Subcutaneous adipose tissue (tissue), 4 donors: ENCODE data around the gene TBC1D24. TPM values are rescaled to one million over a fixed set of nuclear protein-coding genes. Genes with fewer than 3 reads are reported as not detected.

Source experiments
- total RNA-seq, 4 donors: library from RNA; depleted of rRNA; stranded (reverse); fragments of >200 nt; gene quantifications; one replicate each; pipeline ENCODE4 v1.1.0, GENCODE V29; 2016
- TF ChIP-seq, protein P1 (sequence below): fragments of 450-650 bp; IDR thresholded peaks from one replicate; pipeline ENCODE4 v1.5.1; 2016; ENCODE audit warnings: low read depth, mild to moderate bottlenecking, control low read depth, antibody characterized with exemption, moderate library complexity

Gene TBC1D24
- total RNA-seq, 4 donors from 2014 or later: 7.0 to 30.1 (median 8.1) TPM

- TF ChIP-seq, protein P1, sequence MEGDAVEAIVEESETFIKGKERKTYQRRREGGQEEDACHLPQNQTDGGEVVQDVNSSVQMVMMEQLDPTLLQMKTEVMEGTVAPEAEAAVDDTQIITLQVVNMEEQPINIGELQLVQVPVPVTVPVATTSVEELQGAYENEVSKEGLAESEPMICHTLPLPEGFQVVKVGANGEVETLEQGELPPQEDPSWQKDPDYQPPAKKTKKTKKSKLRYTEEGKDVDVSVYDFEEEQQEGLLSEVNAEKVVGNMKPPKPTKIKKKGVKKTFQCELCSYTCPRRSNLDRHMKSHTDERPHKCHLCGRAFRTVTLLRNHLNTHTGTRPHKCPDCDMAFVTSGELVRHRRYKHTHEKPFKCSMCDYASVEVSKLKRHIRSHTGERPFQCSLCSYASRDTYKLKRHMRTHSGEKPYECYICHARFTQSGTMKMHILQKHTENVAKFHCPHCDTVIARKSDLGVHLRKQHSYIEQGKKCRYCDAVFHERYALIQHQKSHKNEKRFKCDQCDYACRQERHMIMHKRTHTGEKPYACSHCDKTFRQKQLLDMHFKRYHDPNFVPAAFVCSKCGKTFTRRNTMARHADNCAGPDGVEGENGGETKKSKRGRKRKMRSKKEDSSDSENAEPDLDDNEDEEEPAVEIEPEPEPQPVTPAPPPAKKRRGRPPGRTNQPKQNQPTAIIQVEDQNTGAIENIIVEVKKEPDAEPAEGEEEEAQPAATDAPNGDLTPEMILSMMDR: no peak
Measured at GRCh38 chr16:2514333-2515179, 39.6 kb downstream of the TBC1D24 start.

DNA sequence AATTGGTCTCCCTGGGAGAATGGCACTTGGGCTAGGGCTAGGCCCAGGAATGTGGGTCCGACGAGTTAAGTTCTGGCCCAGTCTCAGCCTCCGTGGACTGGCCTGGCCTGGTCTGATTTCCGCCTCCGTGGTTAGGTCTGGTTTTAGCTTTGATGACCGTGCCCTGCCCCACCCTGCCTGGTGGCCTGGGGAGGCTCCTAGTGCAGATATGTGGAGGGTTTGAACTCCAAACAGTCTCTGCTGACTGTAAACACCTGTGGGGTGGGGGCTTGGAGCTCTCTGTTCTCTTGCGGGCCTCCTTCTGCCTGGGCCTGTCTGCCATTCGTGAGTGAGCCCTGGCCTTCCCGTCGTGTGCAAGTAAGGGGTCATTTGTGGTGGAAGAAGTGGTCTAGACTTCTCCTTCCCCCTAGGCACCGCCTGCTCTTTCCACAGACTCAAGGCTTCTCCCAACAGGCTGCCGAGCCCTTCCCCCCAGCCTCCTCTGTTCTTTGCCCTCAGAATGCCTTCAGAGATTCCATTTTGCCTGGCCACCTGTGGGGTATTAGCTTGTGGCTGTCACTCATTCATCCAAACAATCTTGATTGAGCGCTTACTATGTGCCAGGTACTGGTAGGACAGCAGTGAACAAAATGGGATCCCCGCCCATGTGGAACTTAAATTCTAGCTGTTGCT is 40.4 kb downstream of the TBC1D24 start:
- TF ChIP-seq, protein P1: no peak

GRCh38 chr16:2516391-2517240 is 41.7 kb downstream of the TBC1D24 start:
- TF ChIP-seq, protein P1: no peak

- TF ChIP-seq, protein P1: no peak
Measured at GRCh38 chr16:2517954-2518605, 43.2 kb downstream of the TBC1D24 start.

DNA sequence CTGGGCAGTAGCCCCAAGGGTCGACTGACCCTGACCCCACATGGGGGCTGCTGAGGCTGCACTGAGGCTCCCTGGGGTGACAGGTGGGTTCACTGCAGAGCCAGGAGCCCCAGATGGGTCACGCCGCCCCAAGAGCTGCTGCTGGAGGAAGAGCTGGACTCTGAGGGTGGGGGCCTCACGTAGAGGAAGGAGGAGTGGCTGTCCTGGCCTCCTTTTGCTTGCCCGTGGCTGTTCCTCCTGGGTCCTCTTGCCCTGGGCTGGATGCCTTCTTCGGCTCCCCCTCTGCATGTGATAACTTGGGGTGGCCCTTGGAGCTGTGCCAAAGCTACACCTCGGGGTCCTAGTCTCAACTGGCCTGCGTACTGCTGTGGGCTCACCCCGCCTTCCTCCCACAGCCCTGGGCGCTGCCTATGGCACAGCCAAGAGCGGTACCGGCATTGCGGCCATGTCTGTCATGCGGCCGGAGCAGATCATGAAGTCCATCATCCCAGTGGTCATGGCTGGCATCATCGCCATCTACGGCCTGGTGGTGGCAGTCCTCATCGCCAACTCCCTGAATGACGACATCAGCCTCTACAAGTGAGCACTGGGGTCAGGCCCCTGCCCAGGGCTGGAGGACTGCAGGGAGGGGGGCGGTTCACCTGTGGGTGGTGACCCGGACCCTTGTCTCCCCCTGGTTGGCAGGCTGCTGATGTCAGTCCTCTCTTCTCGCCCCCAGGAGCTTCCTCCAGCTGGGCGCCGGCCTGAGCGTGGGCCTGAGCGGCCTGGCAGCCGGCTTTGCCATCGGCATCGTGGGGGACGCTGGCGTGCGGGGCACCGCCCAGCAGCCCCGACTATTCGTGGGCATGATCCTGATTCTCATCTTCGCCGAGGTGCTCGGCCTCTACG is 44.1 kb downstream of the TBC1D24 start:
- TF ChIP-seq, protein P1: no peak

GRCh38 chr16:2519711-2520080 is 44.8 kb downstream of the TBC1D24 start:
- TF ChIP-seq, protein P1: no peak
